T-cell (primary cell): Measurements from ENCODE around the gene CDK5RAP2. TPM values are rescaled to one million over a fixed set of nuclear protein-coding genes. Genes with fewer than 3 reads are reported as not detected.

Source experiments
- ATAC-seq, 4 experiments: fragments of 200-7000 bp in 3 of 4; fragments of 150-1000 bp in 1 of 4; cut with Tn5 transposase; replicated peaks in 1 of 4; 1 replicate in 3 of 4; 2 replicates in 1 of 4; pipeline ENCODE4 v1.10.0; 2021; ENCODE audit warnings: moderate library complexity in 3 of 4, mild to moderate bottlenecking in 2 of 4, moderate number of reproducible peaks in 1 of 4
- CTCF ChIA-PET, 2 donors: fragments of 300-600 bp; sonication (Branson Sonifier 250); formaldehyde crosslinking; loops; one replicate each; lab custom pipeline; 2022; ENCODE audit warnings: antibody characterized with exemption in 2 of 2; lab: Charles Lee
- POLR2A ChIA-PET, 2 donors: fragments of 300-600 bp; sonication (Branson Sonifier 250); formaldehyde crosslinking; loops; one replicate each; lab custom pipeline; 2022; ENCODE audit warnings: antibody characterized with exemption in 2 of 2; lab: Charles Lee
- DNase-seq, 35 experiments: peaks; one replicate each; pipeline versions ENCODE4 v3.0.0 to v3.0.0-alpha.2; 2013 to 2023
- H3K27ac ChIP-seq: one replicate; pipeline ENCODE4 v1.5.1; 2013; ENCODE audit warnings: low read length
- H3K27me3 ChIP-seq, 2 experiments: replicated peaks in 1 of 2; 1 replicate in 1 of 2; 2 replicates in 1 of 2; pipeline versions ENCODE4 v1.6.1 to v1.7.0; 2013; ENCODE audit warnings: low read length in 1 of 2, mixed read lengths in 1 of 2; ENCODE audit not compliant: control insufficient read depth in 2 of 2, insufficient read depth in 2 of 2; ENCODE audit errors: extremely low read depth in 1 of 2
- H3K36me3 ChIP-seq, 2 donors: 1 replicate in 1 of 2; 2 replicates in 1 of 2; pipeline versions ENCODE4 v1.6.1 to v1.7.0; 2013; ENCODE audit warnings: low read length in 1 of 2; ENCODE audit not compliant: control insufficient read depth in 2 of 2, insufficient read depth in 1 of 2; ENCODE audit errors: extremely low read depth in 1 of 2
- H3K4me1 ChIP-seq, 2 experiments: 1 replicate in 1 of 2; 2 replicates in 1 of 2; pipeline versions ENCODE4 v1.6.1 to v1.7.0; 2013; ENCODE audit warnings: low read length in 2 of 2, mixed read lengths in 1 of 2; ENCODE audit not compliant: insufficient read depth in 2 of 2, control insufficient read depth in 1 of 2; ENCODE audit errors: extremely low read depth in 1 of 2
- H3K4me3 ChIP-seq, 2 donors: 1 replicate in 1 of 2; 2 replicates in 1 of 2; pipeline versions ENCODE4 v1.5.1 to v1.7.0; 2013; ENCODE audit warnings: mild to moderate bottlenecking in 2 of 2, low read length in 1 of 2, moderate library complexity in 1 of 2; ENCODE audit not compliant: control insufficient read depth in 1 of 2; ENCODE audit errors: extremely low read depth in 1 of 2
- H3K9me3 ChIP-seq: 2 replicates; pipeline ENCODE4 v1.7.0; 2013
- H3K27ac Mint-ChIP-seq, 2 donors: one replicate each; pipeline ENCODE4 v1.8.0; 2020 to 2021; ENCODE audit warnings: mild to moderate bottlenecking in 2 of 2, mixed read lengths in 2 of 2
- H3K27me3 Mint-ChIP-seq, 2 donors: one replicate each; pipeline ENCODE4 v1.8.0; 2021 to 2022; ENCODE audit warnings: mixed read lengths in 2 of 2
- H3K36me3 Mint-ChIP-seq: one replicate; pipeline ENCODE4 v1.8.0; 2021; ENCODE audit warnings: mixed read lengths
- H3K4me1 Mint-ChIP-seq, 3 donors: one replicate each; pipeline ENCODE4 v1.8.0; 2020 to 2022; ENCODE audit warnings: mixed read lengths in 3 of 3, mild to moderate bottlenecking in 1 of 3
- H3K4me3 Mint-ChIP-seq, 3 donors: one replicate each; pipeline ENCODE4 v1.8.0; 2020 to 2022; ENCODE audit warnings: mild to moderate bottlenecking in 3 of 3, mixed read lengths in 3 of 3, moderate library complexity in 3 of 3
- H3K9me3 Mint-ChIP-seq, 3 donors: one replicate each; pipeline ENCODE4 v1.8.0; 2020 to 2022; ENCODE audit warnings: mixed read lengths in 3 of 3
- WGBS: methylation state at CpG from one replicate; pipeline ENCODE4 v1.1.5; 2013; ENCODE audit warnings: missing lambda C conversion rate; ENCODE audit not compliant: insufficient coverage; 5-methylcytosine and 5-hydroxymethylcytosine counted together
- total RNA-seq, 35 experiments: library from RNA in 6 of 35; stranded (reverse) in 6 of 35; fragments of 120-200 nt in 1 of 35; gene quantifications; one replicate each; pipeline versions ENCODE4 v1.2.1 to v1.2.4 and lab custom pipeline; 2013 to 2026

Gene CDK5RAP2
- total RNA-seq, 5 donors from 2014 or later (not counting 1 experiment from before 2014, with no cell fraction given) = 66.3 to 79.8 (median 73.9) TPM

GRCh38 chr9:120393386-120394057 is 186.4 kb downstream of the CDK5RAP2 start:
- no peak overlapping the region for H3K27ac ChIP-seq
- no peaks in the 10 kb centered on the region for H3K27me3 ChIP-seq
- no peaks in the 10 kb centered on the region for H3K9me3 ChIP-seq
- Mint-ChIP-seq H3K4me3 (no peak overlapping the region), H3K9me3 (no peaks in the 10 kb centered on the region), H3K27me3 (no peaks in the 10 kb centered on the region), H3K36me3 (peaks cover 65% of the 10 kb centered on the region), H3K4me1 (peaks cover 30 to 39% (median 38%) of the 10 kb centered on the region in 3 donors), H3K27ac (peak overlapping the region; percentile 78 to 83)
- 69% methylated on average over 7 of the region's 7 CpGs for WGBS
- peak in 1 of 4 experiments; percentile 23 for ATAC-seq
- peaks cover 14 to 71% of the 10 kb centered on the region in 2 donors for H3K36me3 ChIP-seq
- CTCF ChIA-PET = no interaction called here
- peaks cover 0 to 18% of the 10 kb centered on the region in 2 experiments for H3K4me1 ChIP-seq
- no peak for DNase-seq
- POLR2A ChIA-PET = no interaction called here
- no peak overlapping the region for H3K4me3 ChIP-seq

GRCh38 chr9:120392711-120393110 is 187.3 kb downstream of the CDK5RAP2 start:
- no peaks in the 10 kb centered on the region for H3K27me3 ChIP-seq
- peaks cover 14 to 70% of the 10 kb centered on the region in 2 donors for H3K36me3 ChIP-seq
- Mint-ChIP-seq H3K36me3 (peaks cover 69% of the 10 kb centered on the region), H3K9me3 (no peaks in the 10 kb centered on the region), H3K27me3 (no peaks in the 10 kb centered on the region), H3K27ac (peak overlapping the region in 1 of 2 donors; percentile 17), H3K4me1 (peaks cover 28 to 37% (median 34%) of the 10 kb centered on the region in 3 donors), H3K4me3 (no peak overlapping the region)
- WGBS = 97% methylated on average over 8 of the region's 8 CpGs
- ChIA-PET POLR2A (no interaction called here), CTCF (no interaction called here)
- no peak overlapping the region for H3K4me3 ChIP-seq
- H3K4me1 ChIP-seq = peaks cover 0 to 18% of the 10 kb centered on the region in 2 experiments
- no peak for ATAC-seq
- DNase-seq = no peak
- no peak overlapping the region for H3K27ac ChIP-seq
- H3K9me3 ChIP-seq = no peaks in the 10 kb centered on the region

- Mint-ChIP-seq H3K27me3 (no peaks in the 10 kb centered on the region), H3K4me3 (no peak overlapping the region), H3K27ac (peak overlapping the region in 1 of 2 donors; percentile 17), H3K9me3 (no peaks in the 10 kb centered on the region), H3K36me3 (peaks cover 69% of the 10 kb centered on the region), H3K4me1 (peaks cover 25 to 34% (median 32%) of the 10 kb centered on the region in 3 donors)
- H3K4me3 ChIP-seq = no peak overlapping the region
- no peaks in the 10 kb centered on the region for H3K27me3 ChIP-seq
- H3K36me3 ChIP-seq = peaks cover 14 to 70% of the 10 kb centered on the region in 2 donors
- peaks cover 0 to 18% of the 10 kb centered on the region in 2 experiments for H3K4me1 ChIP-seq
- no peak overlapping the region for H3K27ac ChIP-seq
- ChIA-PET CTCF (no interaction called here), POLR2A (no interaction called here)
- DNase-seq = no peak
- H3K9me3 ChIP-seq = no peaks in the 10 kb centered on the region
- 100% methylated on average over 1 of the region's 5 CpGs for WGBS
- ATAC-seq = no peak
Measured at GRCh38 chr9:120392245-120392644, 187.7 kb downstream of the CDK5RAP2 start.

GRCh38 chr9:120391691-120392090 is 188.3 kb downstream of the CDK5RAP2 start:
- ChIA-PET CTCF (no interaction called here), POLR2A (no interaction called here)
- Histone ChIP-seq H3K36me3 (peaks cover 14 to 66% of the 10 kb centered on the region in 2 donors), H3K4me1 (peaks cover 0 to 17% of the 10 kb centered on the region in 2 experiments), H3K4me3 (no peak overlapping the region), H3K9me3 (no peaks in the 10 kb centered on the region), H3K27me3 (no peaks in the 10 kb centered on the region), H3K27ac (no peak overlapping the region)
- Mint-ChIP-seq H3K27me3 (no peaks in the 10 kb centered on the region), H3K4me1 (peaks cover 25 to 31% (median 30%) of the 10 kb centered on the region in 3 donors), H3K36me3 (peaks cover 72% of the 10 kb centered on the region), H3K27ac (no peak overlapping the region), H3K4me3 (no peak overlapping the region), H3K9me3 (no peaks in the 10 kb centered on the region)
- no peak for ATAC-seq
- no peak for DNase-seq
- WGBS = 100% methylated on average over 5 of the region's 5 CpGs

- Histone ChIP-seq H3K27me3 (no peaks in the 10 kb centered on the region), H3K4me3 (no peak overlapping the region), H3K4me1 (peaks cover 0 to 13% of the 10 kb centered on the region in 2 experiments), H3K36me3 (peaks cover 14 to 58% of the 10 kb centered on the region in 2 donors), H3K27ac (no peak overlapping the region), H3K9me3 (no peaks in the 10 kb centered on the region)
- peaks cover 67% of the 10 kb centered on the region for H3K36me3 Mint-ChIP-seq
- no peaks in the 10 kb centered on the region for H3K27me3 Mint-ChIP-seq
- ATAC-seq = no peak
- H3K4me3 Mint-ChIP-seq = no peak overlapping the region
- no peak for DNase-seq
- no peak overlapping the region for H3K27ac Mint-ChIP-seq
- CTCF ChIA-PET = no interaction called here
- H3K9me3 Mint-ChIP-seq = no peaks in the 10 kb centered on the region
- POLR2A ChIA-PET = no interaction called here
- peaks cover 18 to 21% (median 20%) of the 10 kb centered on the region in 3 donors for H3K4me1 Mint-ChIP-seq
- WGBS = 100% methylated on average over 4 of the region's 12 CpGs
Measured at GRCh38 chr9:120390637-120391190, 189.3 kb downstream of the CDK5RAP2 start.

GRCh38 chr9:120389867-120390266 is 190.1 kb downstream of the CDK5RAP2 start:
- no peak for ATAC-seq
- POLR2A ChIA-PET = no interaction called here
- no peak for DNase-seq
- H3K4me1 Mint-ChIP-seq = peaks cover 13% of the 10 kb centered on the region in 3 donors
- WGBS = 95% methylated on average over 7 of the region's 8 CpGs
- no peaks in the 10 kb centered on the region for H3K9me3 ChIP-seq
- H3K27me3 Mint-ChIP-seq = no peaks in the 10 kb centered on the region
- no peaks in the 10 kb centered on the region for H3K9me3 Mint-ChIP-seq
- no peak overlapping the region for H3K4me3 ChIP-seq
- peaks cover 14 to 58% of the 10 kb centered on the region in 2 donors for H3K36me3 ChIP-seq
- CTCF ChIA-PET = no interaction called here
- H3K4me1 ChIP-seq = peaks cover 0 to 11% of the 10 kb centered on the region in 2 experiments
- H3K27ac Mint-ChIP-seq = no peak overlapping the region
- no peak overlapping the region for H3K4me3 Mint-ChIP-seq
- no peaks in the 10 kb centered on the region for H3K27me3 ChIP-seq
- peaks cover 72% of the 10 kb centered on the region for H3K36me3 Mint-ChIP-seq
- no peak overlapping the region for H3K27ac ChIP-seq
